HG03565 (cell line): ENCODE data around the gene PREB.

Experiments
- ATAC-seq: cut with Tn5 transposase; IDR thresholded peaks from one replicate; pipeline ENCODE4 v1.9.1; 2021; ENCODE audit warnings: mild to moderate bottlenecking, moderate library complexity; ENCODE audit not compliant: unreplicated experiment

Gene PREB

DNA sequence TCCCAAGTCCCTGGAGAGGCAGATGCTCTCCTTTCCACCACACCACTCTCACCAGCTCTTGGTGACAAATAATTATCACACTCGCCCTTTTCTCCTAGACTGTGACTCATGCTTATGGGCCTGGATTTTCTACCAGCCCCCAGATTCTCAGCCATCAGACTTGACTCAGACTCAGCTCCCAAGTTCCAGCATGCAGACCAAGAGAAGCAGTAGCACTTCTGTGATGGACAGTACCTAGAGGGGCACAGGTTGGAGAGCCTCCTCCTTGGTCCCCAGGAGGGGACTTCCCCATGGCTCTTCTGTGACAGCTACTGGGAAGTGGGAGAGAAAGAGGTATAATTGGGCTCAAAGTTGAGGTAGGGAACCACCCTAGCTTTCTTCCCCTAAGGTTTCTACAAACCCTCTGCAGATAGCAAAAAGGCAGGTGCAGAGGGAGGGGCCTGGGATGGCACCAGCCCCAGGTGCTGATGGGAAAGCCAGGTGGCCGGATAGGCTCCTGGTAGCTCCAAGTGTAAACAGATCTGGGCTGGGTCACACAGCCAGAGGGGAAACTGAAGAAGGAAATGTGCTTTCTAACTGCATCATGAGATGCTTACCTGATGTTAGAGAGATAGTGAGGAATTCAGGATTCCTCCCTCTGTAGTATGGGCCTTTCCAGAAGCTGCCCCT, 18.5 kb upstream of the PREB start:
- ATAC-seq, result no peak

DNA sequence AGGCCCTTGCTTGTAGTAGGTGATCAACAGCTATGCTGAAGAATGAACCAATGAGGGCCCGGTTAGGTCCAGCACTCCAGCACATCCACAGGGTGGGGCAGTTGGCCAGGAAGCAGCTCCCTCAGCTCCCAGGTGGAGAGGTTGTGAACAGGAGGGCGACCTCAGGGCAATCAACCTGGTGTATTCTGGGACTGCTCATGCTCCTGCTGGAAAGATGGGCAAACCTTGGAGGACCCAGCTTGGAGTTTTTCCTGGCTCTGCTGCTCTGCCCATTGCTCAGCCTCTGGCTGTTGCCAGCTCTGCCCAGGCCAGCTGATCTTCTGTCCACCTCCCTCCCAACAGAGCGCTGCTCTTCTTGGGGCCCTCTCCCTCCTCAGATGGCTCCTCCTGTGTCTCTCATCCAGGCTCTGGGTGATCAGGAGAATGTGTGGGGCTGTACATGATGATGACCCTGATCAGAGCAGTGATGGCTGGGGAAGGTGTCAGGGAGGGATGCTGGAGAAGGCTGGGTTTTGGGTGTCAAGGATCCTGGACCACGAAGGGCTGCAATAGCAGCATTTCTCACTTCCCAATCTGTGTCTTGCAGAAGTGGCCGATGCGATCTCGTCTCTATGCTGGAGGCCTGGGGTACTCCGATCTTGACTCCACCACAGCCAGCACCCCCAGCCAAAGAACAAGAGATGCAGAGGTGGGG, 17.8 kb upstream of the PREB start:
- no peak for ATAC-seq

DNA sequence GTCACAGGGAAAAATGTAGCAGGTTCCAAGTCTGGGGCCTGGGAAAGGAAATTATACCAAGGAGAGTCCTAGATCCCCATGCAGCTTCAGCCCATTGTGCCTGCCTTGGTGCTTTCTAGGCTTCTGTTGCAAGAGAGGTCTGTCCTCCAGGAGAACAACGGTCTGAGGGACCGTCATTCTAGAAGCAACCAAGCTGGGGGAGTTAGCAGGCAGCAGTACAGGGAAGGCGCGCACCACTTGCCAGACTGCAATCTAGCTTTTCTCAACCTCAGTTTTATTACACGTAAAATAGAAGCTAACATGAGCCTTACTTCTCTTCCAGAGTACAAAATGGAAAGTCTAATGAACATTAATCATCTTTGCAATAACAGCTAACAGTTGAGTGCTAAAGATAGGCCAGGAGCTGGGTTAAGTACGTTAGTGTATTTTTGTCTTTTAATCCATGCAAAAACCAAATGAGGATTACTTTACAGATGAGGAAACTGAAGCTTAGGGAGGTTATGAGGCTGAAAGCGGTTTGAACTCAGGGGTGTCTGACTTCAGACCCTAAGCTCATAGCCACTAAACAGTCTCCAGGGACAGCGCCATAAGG, 16.3 kb upstream of the PREB start:
- no peak for ATAC-seq

DNA sequence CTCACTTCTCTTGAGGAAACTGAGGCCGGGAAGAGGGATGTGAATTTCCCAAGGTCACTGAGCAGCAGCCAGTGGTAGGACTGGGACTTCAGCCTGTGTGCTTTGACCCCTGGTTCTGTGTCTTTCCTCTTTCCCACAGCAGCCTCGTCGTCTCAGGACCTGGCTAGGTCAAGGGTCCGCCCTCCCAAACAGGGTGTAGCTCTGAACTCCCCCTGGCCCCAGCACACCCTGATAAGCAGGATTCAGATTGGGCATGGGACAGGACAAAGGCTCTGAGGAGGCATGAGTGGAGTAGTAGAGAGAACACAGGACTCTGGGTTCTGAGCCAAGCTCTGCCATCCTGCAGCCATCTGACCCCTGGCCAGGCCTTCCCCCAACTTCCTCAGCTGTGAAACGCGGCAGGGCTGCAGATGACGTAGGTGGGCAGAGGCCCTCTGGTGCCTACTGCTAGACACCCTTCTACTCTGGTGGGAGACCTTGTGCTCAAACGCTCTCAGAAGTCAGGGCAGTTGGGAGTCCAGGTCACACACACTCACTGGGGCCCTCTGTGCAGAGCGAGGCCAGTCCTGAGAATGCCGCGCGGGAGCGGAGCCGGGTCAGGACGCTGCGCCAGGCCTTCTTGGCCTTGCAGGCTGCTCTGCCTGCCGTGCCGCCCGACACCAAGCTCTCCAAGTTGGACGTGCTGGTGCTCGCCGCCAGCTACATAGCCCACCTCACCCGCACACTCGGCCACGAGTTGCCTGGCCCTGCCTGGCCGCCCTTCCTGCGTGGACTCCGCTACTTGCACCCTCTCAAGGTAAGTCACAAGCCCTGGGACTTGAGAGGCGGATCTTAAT, 15.4 kb upstream of the PREB start:
- ATAC-seq, result no peak

DNA sequence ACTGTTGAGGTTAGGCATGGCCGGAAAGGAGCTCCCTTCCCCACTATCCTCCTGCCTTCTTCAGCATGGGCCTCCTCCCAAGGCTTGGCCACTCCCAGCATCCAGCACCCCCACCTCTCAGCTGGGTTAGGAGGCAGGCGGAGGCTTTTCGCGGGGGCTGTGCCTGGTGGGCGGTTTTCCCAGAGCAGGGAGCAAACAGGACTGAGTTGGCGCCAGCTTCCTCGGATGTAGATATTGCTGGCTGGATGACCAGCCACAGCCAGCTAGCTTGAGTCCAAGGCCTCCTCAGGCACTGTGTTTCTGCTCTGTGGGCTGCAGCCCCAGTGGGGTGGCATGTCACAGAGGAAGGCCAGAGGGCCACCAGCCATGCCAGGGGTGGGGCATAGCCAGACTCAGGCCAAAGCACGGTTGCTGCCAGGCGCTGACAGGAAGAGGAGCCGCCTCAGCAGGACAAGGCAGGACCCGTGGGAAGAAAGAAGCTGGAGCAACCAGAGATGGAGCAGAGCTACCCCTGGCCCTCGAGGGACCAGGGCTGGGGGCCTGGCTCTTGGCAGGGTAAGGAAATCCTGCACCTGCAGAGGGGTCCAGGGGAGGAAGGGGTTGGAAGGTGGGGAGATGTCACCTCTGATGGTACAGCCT, 14.5 kb upstream of the PREB start, which contains the start of gene TCF23:
Gene TCF23, plus strand, starts transcription at position 204 of the 639 bp plus-strand sequence. Its CDS starts 130 bp downstream, at position 334.
- ATAC-seq, result no peak

DNA sequence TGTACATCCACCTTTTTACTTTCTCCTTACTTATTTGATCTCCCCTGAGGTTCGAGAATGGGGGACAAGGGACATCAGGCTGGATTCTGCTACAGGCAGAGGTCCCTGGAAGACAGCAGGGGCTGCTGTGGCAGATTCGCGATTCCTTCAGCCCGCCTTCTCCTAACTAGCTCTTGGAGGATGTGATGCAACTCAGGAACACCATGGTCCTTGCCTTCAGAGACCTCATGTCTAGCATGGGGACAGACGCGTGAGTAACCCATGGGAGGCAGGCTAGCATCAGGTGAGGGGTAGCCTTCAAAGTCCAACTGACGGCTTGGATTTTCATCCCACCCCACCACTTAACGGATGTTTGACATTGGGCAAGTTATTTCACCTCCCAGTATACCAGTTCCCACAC, 13.5 kb upstream of the PREB start:
- no peak for ATAC-seq

DNA sequence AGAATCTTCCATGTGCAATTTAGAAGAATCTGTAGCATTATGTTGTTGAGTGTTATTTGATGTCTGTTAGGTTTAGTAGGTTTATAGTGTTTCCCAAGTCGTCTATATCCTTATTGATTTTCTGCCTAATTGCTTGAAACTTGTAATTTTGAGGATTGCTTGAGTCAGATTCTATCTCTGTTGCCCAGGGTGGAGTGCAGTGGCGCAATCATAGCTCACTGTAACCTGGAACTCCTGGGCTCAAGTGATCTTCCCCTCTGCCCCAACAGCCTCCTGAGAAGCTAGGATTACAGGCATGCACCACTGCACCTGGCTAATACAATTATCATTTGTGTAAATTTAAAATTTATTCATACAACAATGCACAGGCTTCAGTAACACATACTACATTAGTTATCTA, 11.2 kb upstream of the PREB start:
- no peak for ATAC-seq

DNA sequence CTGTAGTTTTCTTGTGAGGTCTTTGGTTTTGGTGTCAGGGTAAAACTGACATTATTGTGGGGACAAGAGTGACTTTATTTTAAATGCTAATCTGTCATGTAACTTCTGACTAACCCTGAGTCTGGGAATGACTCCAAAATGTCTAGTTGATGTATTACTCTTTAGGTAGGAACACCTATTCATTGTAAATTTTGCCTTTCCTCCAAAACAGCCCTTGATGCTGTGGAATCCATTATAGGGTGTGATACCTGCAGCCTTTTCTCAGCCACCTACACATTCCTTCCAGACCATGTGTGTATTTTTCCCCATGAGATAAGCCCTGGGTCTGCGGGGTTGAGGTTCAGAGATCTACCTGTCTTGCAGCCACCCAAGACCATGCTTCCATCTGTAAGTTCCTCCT, 8.8 kb upstream of the PREB start:
- no peak for ATAC-seq

DNA sequence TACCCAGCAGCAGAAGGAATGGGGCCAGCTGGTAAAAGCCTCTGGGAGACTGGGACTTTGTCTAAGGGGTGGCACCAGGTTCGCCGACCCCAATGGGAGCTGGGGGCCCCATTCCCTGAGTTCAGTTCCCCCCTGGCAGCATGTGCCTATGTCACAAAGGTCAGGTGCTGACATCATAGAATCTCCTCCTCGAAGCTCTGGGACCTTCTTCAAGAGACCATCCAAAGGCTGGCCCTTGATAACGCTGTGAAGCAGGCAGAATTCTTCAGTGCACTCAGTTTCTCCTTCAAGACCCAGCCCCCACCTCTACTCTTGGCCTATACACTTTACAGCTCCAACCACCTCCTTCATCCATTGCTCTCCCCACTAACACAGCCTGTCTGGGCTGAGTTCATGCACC, 4.9 kb upstream of the PREB start, which contains the start of gene PRR30:
Gene PRR30, minus strand, starts transcription at position 101 of the 400 bp plus-strand sequence. CDS start 1,081 bp downstream, outside the sequence.
- no peak for ATAC-seq

DNA sequence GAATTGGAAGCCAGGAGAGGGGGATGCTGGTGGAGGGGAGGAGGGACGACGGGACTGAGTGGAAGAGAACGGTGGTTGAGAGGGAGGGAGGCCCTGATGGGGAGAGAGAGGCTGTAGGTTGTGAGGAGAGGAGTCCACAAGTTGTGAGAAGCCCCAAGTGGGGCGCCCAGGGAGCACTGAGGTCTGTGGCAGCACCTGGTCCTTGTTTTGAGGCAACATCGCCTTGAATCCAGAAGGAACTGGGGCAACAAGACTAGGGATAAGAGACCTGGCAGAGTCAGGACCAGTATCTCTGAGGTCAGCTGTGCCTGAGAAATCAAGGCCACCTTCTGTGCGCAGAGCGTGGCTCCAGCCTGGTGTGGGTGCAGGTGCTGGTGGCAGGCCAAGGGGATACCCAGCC, 3.7 kb upstream of the PREB start:
- ATAC-seq, result no peak

DNA sequence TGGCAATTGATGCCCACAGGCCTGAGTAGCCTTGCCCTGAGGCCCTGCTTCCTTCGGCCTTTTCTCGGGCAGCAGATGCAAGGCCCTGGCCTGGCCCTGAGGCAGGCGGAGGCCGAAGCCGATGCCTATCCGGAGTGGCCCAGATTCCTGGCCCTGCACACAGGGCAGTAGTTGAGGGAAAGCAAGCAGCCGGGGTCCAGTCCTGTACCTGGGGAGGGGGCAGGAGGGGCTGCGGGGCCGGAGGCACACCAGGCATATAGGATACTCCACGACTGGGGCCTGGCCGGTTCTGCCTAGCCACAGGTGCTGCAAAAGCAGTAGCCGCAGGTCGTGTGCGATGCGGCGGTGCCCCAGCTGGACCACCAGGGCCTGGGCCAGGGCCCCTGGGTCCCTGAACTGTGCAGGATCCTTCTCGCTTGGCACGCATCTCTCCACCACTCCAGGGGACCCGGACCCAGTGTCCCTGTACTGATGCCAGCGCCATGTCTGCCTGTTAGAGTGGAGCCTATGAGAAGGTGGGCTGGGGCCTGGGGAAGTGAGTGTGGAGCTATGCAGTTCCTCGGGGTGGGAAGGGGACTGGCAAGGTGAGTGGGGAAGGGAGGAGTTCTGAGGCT, 3.0 kb upstream of the PREB start:
- ATAC-seq, result no peak

DNA sequence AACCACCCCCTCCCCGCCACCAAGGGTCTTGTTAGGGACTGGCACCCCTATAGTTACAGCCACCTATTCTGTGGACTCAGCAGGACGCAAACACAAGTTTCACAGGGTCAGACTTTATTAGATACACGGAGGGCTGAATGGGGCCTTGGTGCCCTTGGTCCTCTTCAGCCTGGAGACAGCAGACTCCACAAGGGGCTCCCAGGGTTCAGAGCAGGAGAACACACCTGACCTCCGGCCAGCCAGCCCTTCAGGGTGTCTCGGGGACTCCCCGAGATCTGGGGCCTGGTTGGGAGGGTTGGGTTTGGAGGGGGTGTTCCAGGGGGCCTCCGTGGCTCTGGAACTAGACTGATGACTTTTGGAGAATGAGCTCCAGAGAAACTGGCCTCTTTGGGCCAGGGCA, 2.3 kb upstream of the PREB start:
- ATAC-seq, result no peak

DNA sequence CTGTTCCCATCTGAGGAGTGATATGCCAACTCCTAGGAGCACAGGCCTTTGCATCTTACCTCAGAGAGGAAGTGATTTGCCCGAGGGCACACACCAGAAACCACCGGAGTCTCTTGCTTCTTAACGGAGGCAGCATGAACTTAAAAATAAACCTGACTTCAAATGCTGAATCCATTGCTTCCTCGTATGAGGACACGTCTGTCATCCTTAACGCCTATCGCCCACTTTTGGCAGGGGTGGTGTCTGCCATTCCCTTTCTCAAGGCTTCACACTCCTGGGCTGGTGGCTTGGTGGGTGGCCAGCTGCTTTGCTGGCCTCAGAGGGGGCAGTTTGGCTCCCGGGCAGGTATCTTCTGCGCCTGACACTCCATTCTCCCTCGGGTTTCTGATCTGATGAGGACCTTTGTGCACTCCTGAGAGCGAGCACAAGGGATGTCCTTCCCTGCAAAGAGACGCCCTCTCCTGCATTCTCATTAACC, 1.1 kb upstream of the PREB start:
- no peak for ATAC-seq

DNA sequence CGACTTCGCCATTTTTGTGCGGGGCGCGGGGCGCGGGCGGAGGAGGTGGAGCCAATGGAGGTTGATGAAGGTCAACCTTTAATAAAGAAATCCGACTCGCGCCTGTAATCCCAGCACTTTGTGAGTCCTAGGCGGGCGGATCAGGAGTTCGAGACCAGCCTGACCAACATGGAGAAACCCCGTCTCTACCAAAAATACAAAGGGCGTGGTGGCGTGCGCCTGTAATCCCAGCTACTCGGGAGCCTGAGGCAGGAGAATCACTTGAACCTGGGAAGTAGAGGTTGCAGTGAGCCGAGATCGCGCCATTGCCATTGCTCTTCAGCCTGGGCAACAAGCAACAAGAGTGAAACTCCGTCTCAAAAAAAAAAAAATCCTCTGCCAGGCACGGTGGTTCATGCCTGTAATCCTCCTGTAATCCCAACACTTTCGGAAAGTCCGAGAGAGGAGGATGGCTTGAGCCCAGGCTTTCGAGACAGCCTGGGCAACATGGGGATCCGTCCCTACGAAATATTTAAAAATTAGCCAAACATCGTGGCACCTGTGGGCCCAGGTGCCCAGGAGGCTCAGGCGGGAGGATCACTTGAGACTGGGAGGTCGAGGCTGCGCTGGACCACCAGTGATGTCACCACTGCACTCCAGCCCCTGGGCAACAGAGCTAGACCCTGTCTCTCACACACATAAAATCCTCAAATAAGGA, 493 bp upstream of the PREB start:
- ATAC-seq, result no peak

DNA sequence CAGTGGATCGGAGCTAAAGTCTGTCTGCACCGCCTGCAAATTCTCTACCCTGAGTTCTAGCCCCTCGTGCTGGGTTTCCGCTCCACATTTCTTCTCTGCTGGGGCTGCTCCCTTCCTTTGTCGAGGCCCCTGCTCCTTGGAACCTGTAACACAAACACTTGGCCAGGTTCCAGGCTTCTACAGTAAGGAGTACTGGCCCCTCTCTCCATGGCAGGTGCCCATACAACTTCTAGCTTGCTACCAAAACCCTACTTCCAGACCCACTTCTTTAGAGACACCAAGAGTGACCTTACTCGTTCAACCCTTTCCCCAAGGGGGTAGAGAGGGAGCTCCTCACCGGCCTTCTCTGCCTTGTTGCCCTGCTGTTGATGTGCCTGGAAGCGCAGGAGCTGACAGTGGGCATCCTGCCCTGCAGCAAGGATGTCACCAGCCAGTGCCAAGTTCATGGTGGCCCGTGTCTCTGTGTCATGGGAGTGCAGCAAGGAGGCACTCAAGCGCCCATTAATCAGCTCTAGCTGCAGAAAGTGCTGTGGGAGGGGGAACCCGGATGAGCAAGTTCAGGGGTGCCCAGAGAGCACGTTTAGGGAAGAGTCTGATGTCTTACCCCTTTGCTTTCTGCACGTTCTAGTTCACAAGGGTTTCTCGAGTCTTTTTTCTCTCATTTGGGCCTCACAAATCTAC, 1.1 kb downstream of the PREB start:
- no peak for ATAC-seq

DNA sequence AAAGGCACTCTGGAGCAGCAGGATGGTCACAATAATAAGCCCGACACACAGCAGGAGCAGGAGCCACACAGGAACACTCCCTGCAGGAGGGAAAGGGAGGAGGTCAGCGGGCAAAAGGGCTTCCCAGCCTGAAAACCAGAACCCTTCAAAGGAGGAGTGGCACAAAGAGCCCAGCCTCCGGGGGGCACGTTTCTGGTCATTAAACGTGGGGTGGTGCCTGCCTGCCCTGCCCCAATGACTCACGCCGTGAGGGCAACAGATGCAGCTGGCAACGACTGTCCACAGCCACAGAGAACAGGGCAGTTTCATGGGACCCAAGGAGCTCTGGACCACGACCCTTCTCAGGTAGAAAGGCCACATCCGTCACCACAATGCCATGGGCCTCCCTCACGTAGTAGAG, 3.0 kb downstream of the PREB start:
- no peak for ATAC-seq

DNA sequence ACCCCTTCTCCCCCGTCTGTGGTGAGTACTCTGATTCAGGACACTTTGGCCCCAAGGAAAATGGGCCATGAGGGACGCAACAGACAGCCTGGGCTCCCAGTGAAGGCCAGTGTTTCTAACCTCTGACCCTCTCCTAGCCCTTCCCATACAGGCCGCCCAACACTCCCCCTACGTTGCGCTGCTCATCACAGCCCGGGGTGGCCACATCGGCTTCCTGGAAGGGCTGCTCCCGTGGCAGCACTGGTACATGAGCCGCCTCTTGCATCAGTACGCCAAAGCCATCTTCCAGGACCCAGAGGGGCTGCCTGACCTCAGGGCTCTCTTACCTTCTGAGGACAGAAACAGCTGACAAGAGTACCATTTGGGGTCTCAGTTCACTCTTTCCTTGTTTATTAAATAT, 4.0 kb downstream of the PREB start:
- no peak for ATAC-seq

DNA sequence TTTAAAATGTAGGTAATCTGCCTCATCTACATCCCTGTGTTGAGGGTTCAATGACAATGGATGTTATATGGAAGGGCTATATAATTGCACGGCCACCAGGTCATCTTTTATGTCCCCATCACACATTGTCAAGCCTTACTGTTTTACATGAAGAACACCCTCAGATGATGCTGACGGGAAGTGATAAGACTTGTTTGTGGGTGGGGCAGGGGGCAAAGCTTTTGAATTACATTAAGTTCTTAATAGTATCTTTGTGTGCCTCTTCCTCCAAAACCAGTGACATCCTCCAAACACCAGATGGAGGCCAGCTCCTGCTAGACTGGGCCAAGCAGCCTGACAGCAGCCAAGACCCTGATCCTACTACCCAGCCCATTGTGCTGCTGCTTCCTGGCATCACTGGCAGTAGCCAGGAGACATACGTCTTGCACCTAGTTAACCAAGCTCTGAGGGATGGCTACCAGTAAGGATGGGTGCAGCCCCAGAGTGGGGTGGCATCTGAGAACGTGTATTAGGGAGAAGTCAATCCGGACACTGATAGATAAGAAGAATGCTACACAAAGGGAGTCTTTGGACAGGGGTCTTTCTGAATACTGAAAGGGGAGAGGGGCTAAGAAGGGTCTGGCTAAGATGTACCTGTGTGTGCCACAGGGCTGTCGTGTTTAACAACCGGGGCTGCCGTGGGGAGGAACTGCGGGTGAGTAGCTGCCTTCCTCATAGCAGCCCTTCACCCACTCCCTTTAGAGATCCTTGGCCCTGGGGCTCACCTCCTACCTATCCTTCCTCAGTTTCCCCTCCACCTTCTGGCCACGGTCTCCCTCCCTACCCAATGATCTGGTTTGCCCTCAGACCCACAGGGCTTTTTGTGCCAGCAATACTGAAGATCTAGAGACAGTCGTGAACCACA, 5.5 kb downstream of the PREB start:
- no peak for ATAC-seq
